GM23248 (cell line): ENCODE measurements around the gene C9orf72. TPM values are rescaled to one million over a fixed set of nuclear protein-coding genes. Genes with fewer than 3 reads are reported as not detected.

Experiments
- DNase-seq: peaks from one replicate; pipeline ENCODE4 v3.0.0-alpha.2; 2015
- H2AFZ ChIP-seq: fragments of 200-600 bp; sonication (generic); 2 replicates; pipeline ENCODE4 v1.6.1; 2016; ENCODE audit warnings: antibody characterized with exemption
- H3F3A ChIP-seq: fragments of 200-600 bp; sonication (generic); 2 replicates; pipeline ENCODE4 v1.6.1; 2016; ENCODE audit warnings: mild to moderate bottlenecking, antibody characterized with exemption, mixed run types; ENCODE audit not compliant: insufficient read depth
- H3K27ac ChIP-seq: fragments of 200-600 bp; sonication (generic); 2 replicates; pipeline ENCODE4 v1.5.1; 2016; ENCODE audit warnings: mild to moderate bottlenecking
- H3K27me3 ChIP-seq: fragments of 200-600 bp; sonication (generic); replicated peaks from 2 replicates; pipeline ENCODE4 v1.6.1; 2016; ENCODE audit warnings: mild to moderate bottlenecking; ENCODE audit not compliant: insufficient read depth
- H3K36me3 ChIP-seq: fragments of 200-600 bp; sonication (generic); 2 replicates; pipeline ENCODE4 v1.6.1; 2016; ENCODE audit warnings: low read depth, mild to moderate bottlenecking
- H3K4me1 ChIP-seq: fragments of 200-600 bp; sonication (generic); 2 replicates; pipeline ENCODE4 v1.6.1; 2016; ENCODE audit warnings: mild to moderate bottlenecking; ENCODE audit not compliant: insufficient read depth
- H3K4me2 ChIP-seq: fragments of 200-600 bp; sonication (generic); one replicate; pipeline ENCODE4 v1.6.1; 2016; ENCODE audit warnings: mild to moderate bottlenecking; ENCODE audit not compliant: unreplicated experiment
- H3K4me3 ChIP-seq: fragments of 200-600 bp; sonication (generic); 2 replicates; pipeline ENCODE4 v1.5.1; 2016; ENCODE audit warnings: mild to moderate bottlenecking
- H3K79me2 ChIP-seq: fragments of 200-600 bp; sonication (generic); 2 replicates; pipeline ENCODE4 v1.6.1; 2016; ENCODE audit warnings: mild to moderate bottlenecking; ENCODE audit not compliant: insufficient read depth
- H3K9ac ChIP-seq: fragments of 200-600 bp; sonication (generic); 2 replicates; pipeline ENCODE4 v1.6.1; 2016; ENCODE audit warnings: mild to moderate bottlenecking
- H3K9me2 ChIP-seq: fragments of 200-600 bp; sonication (generic); 2 replicates; pipeline ENCODE4 v1.6.1; 2016; ENCODE audit warnings: mixed run types, mild to moderate bottlenecking, moderate library complexity; ENCODE audit not compliant: insufficient read depth
- H3K9me3 ChIP-seq: fragments of 200-600 bp; sonication (generic); one replicate; pipeline ENCODE4 v1.6.1; 2017; ENCODE audit warnings: low read depth
- H4K20me1 ChIP-seq: fragments of 200-600 bp; sonication (generic); 2 replicates; pipeline ENCODE4 v1.6.0; 2016; ENCODE audit not compliant: insufficient read depth
- EZH2 ChIP-seq: fragments of 200-600 bp; sonication (generic); IDR thresholded peaks from 2 replicates; pipeline ENCODE4 v1.6.1; 2018; ENCODE audit warnings: antibody characterized with exemption, mild to moderate bottlenecking; ENCODE audit not compliant: insufficient read depth, poor library complexity, severe bottlenecking
- EZH2phosphoT487 ChIP-seq: fragments of 200-600 bp; sonication (generic); IDR thresholded peaks from 2 replicates; pipeline ENCODE4 v1.6.1; 2018; ENCODE audit warnings: antibody characterized with exemption, moderate library complexity, mild to moderate bottlenecking, low read depth; ENCODE audit not compliant: insufficient read depth
- WGBS, 2 experiments: methylation state at CpG; one replicate each; pipeline ENCODE4 v1.1.6; 2015 to 2017; ENCODE audit warnings: low lambda C conversion rate in 2 of 2, low coverage in 1 of 2; ENCODE audit errors: missing lambda C conversion rate in 2 of 2; 5-methylcytosine and 5-hydroxymethylcytosine counted together
- in situ Hi-C: fragments of 300-500 bp; cut with MboI; formaldehyde crosslinking; loops from 2 replicates; pipeline ENCODE4 v1.15.0; 2020
- polyA plus RNA-seq: library from polyadenylated mRNA; unstranded; fragments of >200 nt; fragmentation: Nextera tagmentation; extraction: Ambion mirVana; gene quantifications from 2 replicates; pipeline ENCODE4 v1.2.1, GENCODE V29; 2016
- total RNA-seq: library from RNA; depleted of rRNA; stranded (reverse); fragments of >200 nt; shearing (Covaris generic); gene quantifications from 2 replicates; pipeline ENCODE4 v1.2.3, GENCODE V29; 2014

C9orf72 gene
- total and polyA plus RNA-seq, 2 experiments from 2014 or later = 3.3 to 4.0 TPM

- Histone ChIP-seq H3K4me2 (peak overlapping the region; percentile 84), H3K36me3 (no peaks in the 10 kb centered on the region), H4K20me1 (no peaks in the 10 kb centered on the region), H2AFZ (peak overlapping the region; percentile 84), H3K4me1 (no peaks in the 10 kb centered on the region), H3K9ac (peak overlapping the region; percentile 9; the same call in 1 of the 2 replicates), H3K4me3 (peak overlapping the region; percentile 74), H3F3A (no peaks in the 10 kb centered on the region), H3K9me3 (no peaks in the 10 kb centered on the region), H3K9me2 (no peaks in the 10 kb centered on the region), H3K79me2 (no peaks in the 10 kb centered on the region), H3K27me3 (peaks cover 25% of the 10 kb centered on the region), H3K27ac (no peak overlapping the region)
- no peak for TF ChIP-seq EZH2
- no peak for TF ChIP-seq EZH2phosphoT487
- in situ Hi-C loops = loop anchor here (25.0 kb wide), 1 partner anchor 491 kb away; no protein-coding TSS in a partner anchor
- 4 to 6% methylated on average over 34 to 44 of the region's 44 CpGs for WGBS, 2 experiments
- peak; percentile 62 for DNase-seq
These were observed 45.0 kb downstream of the C9orf72 start for GRCh38 chr9:27528076-27528885.

- H3K4me3 ChIP-seq = no peak overlapping the region
- TF ChIP-seq EZH2phosphoT487 = no peak
- TF ChIP-seq EZH2 = no peak
- no peak overlapping the region for H3K4me2 ChIP-seq
- H3K4me1 ChIP-seq = no peaks in the 10 kb centered on the region
- 62 to 67% methylated on average over 8 of the region's 8 CpGs for WGBS, 2 experiments
- H2AFZ ChIP-seq = no peak overlapping the region
- peaks cover 25% of the 10 kb centered on the region for H3K27me3 ChIP-seq
- no peaks in the 10 kb centered on the region for H3K36me3 ChIP-seq
- no peaks in the 10 kb centered on the region for H3K79me2 ChIP-seq
- no peaks in the 10 kb centered on the region for H4K20me1 ChIP-seq
- in situ Hi-C loops = loop anchor here (25.0 kb wide), 1 partner anchor 490 kb away; no protein-coding TSS in a partner anchor
- H3K9me2 ChIP-seq = no peaks in the 10 kb centered on the region
- no peak overlapping the region for H3K27ac ChIP-seq
- H3F3A ChIP-seq = no peaks in the 10 kb centered on the region
- no peak overlapping the region for H3K9ac ChIP-seq
- no peaks in the 10 kb centered on the region for H3K9me3 ChIP-seq
- DNase-seq = no peak
These were observed 45.6 kb downstream of the C9orf72 start for GRCh38 chr9:27527702-27528075.

- TF ChIP-seq EZH2 (no peak), EZH2phosphoT487 (no peak)
- DNase-seq = no peak
- peaks cover 9% of the 10 kb centered on the region for H3K27me3 ChIP-seq
- no peaks in the 10 kb centered on the region for H3K9me3 ChIP-seq
- no peak within 1 kb of the TSS for H3K9ac ChIP-seq
- H3K4me1 ChIP-seq = peaks cover 13% of the 10 kb centered on the region; the same call in 1 of the 2 replicates
- H3F3A ChIP-seq = no peaks in the 10 kb centered on the region
- H3K9me2 ChIP-seq = no peaks in the 10 kb centered on the region
- no peak within 1 kb of the TSS for H3K4me2 ChIP-seq
- in situ Hi-C loops = no loop called here
- no peaks in the 10 kb centered on the region for H4K20me1 ChIP-seq
- no peak within 1 kb of the TSS for H3K27ac ChIP-seq
- no peak within 1 kb of the TSS for H3K4me3 ChIP-seq
- no peaks in the 10 kb centered on the region for H3K36me3 ChIP-seq
- no peak within 1 kb of the TSS for H2AFZ ChIP-seq
- WGBS, 2 experiments = 50% methylated on average over 2 of the region's 2 CpGs
- H3K79me2 ChIP-seq = no peaks in the 10 kb centered on the region
These were observed 49.0 kb downstream of the C9orf72 start, which contains the start of gene IFNK for GRCh38 chr9:27524236-27524635. Gene IFNK (plus strand): TSS chr9:27524290. CDS start chr9:27524337, 47 bp downstream.

GRCh38 chr9:27523141-27523540 is 50.1 kb downstream of the C9orf72 start:
- no peak overlapping the region for H3K27ac ChIP-seq
- H3K4me1 ChIP-seq = peaks cover 13% of the 10 kb centered on the region; the same call in 1 of the 2 replicates
- no peaks in the 10 kb centered on the region for H3K9me3 ChIP-seq
- no peak overlapping the region for H3K4me3 ChIP-seq
- no peaks in the 10 kb centered on the region for H3K79me2 ChIP-seq
- no peaks in the 10 kb centered on the region for H3K9me2 ChIP-seq
- peaks cover 9% of the 10 kb centered on the region for H3K27me3 ChIP-seq
- no peak overlapping the region for H2AFZ ChIP-seq
- no peak overlapping the region for H3K9ac ChIP-seq
- in situ Hi-C loops = no loop called here
- H3K36me3 ChIP-seq = no peaks in the 10 kb centered on the region
- no peak for DNase-seq
- no peaks in the 10 kb centered on the region for H4K20me1 ChIP-seq
- TF ChIP-seq EZH2 = no peak
- TF ChIP-seq EZH2phosphoT487 = no peak
- H3K4me2 ChIP-seq = no peak overlapping the region
- no peaks in the 10 kb centered on the region for H3F3A ChIP-seq
